NCI-H1417 treated with DMSO at 0.1 percent for 48 hours (cell line): ENCODE data around the gene TUFM.
"Not testable (repeated sequence)": the region's sequence is repeated elsewhere in the genome, so short reads cannot be mapped to it uniquely, and the experiment has no call there.

Source experiments
- DNase-seq: peaks from one replicate; lab custom pipeline; 2025; lab: John Stamatoyannopoulos, UW

Gene TUFM

DNA sequence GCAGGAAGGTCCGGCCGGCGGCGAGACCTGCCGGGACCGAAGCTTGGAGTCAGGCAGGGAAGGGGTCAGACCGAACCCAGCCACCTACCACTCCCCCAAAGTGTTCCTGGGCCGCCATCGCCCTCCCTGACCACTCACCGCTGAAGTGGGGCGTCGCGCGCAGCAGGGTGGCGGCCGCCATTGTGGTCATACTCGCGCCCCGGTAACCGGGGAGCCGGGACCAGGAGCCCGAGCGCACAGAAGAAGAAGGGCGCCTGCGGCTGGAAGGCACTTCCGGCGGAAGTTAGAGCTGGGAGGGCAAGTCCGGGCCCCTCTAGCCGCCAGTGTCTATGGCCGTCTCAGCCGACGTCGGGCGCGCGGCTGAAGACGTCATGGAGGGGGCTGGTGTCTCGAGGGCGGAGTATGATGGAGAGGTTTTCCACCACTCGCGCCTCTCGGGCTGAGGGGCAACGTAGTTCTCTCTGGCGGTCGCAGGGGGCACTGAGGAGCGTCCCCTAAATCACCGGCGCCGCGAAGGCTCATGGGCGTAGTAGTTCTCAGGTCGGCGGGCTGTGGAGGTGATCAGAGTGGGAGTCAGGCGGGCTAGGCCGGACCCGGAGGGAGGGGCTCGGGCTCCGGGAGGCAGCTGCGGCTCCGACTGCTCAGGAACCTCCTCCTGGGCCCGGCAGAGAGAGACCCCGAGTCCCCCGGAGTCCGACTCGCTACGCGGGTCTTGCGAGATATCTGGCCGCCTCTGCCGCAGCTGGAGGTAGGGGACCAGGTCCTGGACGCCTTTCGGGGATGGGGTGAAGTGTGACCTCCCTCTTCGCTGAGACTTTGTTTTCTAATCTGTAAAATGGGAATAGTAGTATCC, at the start of gene TUFM:
TUFM (minus strand) TSS at position 269 of the 853 bp plus-strand sequence; CDS start at position 190, 79 bp downstream.
- peak; percentile 84 for DNase-seq

DNA sequence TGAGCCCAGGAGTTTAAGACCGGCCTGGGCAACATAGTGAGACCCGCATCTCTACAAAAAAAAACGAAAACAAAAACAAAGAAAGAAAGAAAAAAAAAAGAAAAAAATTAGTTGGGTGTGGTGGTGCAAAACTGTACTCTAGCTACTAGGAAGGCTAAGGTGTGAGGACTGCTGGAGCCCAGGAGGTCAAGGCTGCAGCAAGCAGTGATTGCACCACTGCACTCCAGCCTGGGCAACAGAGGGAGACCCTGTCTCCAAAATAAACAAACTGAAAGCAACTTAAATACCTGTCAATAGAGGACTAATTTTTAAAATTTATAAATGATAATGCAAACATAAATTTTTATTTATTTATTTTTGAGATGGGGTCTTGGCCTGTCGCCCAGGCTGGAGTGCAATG, 49.5 kb upstream of the TUFM start:
- DNase-seq: no peak

GRCh38 chr16:28893291-28893690, 47.1 kb upstream of the TUFM start:
- DNase-seq: no peak

DNA sequence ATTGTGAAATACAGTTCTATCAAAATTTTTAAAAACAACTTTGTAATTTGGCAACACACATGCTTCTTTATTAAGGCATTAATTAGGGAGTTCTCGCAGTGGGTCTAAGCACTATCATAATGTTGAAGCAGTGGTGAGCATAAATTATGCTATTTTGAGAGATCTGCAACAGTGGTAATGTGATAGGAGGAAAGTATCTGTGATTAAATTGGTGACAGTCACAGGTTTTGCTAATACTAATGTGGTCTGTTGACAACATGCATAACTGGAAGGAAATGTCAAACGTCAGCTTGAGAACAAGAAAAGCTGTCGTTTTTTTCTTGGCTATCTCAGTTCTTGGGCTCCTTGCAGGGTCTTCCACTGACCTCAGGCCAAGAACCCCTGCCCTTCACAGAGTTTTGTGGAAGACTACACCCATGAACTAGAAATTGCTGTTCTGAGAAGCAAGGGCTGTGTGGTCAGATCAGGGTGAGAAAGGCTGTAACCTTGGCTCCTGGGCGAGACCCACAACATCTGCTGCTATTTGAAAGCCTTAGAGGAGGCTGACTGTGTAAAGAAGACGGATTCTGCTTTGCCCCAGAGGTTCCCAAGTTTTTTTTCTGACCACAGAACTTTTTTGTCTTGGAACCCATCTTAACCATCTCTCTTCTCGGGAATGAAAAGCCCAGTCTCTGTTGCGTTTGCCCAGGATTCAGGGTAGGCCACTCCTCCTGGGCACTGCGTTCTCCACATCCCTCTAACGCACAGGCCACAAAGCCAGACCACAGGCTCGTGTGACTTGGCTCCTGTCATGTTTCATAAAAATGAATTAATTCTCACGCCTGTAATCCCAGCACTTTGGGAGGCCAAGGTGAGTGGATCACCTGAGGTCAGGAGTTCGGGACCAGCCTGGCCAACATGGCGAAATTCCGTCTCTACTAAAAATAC, 46.1 kb upstream of the TUFM start:
- no peak for DNase-seq

DNA sequence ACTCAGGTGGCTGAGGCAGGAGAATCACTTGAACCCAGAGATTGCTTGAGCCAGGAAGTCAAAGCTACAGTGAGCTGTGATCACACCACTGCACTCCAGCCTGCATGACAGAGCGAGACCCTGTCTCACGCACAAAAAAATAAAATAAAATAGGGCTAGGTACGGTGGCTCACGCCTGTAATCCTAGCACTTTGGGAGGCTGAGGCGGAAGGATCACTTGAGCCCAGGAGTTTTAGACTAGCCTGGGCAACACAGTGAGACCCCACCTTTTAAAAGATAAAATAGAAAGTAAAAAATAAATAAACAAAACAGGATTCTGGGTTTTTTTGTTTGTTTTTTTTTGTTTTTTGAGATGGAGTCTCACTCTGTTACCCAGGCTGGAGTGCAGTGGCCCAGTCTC, 44.2 kb upstream of the TUFM start:
- not testable (repeated sequence) for DNase-seq

DNA sequence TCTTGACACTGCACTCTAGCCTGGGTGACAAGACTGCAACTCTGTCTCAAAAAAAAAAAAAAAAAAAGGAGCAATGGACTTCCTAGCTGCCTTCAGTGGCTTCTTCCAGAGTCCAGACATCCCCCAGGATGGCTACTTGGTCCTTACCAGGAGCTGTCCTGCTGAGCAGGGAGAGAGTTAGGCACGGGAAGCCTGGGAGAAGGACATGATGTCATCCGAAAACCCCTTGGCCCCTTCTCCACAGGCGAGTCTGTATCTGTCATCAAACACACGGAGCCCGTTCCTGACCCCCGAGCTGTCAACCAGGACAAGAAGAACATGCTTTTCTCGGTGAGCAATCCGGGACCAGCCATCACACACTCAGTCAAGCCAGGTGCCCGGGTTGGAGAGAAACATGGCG, 40.8 kb upstream of the TUFM start:
- no peak for DNase-seq

DNA sequence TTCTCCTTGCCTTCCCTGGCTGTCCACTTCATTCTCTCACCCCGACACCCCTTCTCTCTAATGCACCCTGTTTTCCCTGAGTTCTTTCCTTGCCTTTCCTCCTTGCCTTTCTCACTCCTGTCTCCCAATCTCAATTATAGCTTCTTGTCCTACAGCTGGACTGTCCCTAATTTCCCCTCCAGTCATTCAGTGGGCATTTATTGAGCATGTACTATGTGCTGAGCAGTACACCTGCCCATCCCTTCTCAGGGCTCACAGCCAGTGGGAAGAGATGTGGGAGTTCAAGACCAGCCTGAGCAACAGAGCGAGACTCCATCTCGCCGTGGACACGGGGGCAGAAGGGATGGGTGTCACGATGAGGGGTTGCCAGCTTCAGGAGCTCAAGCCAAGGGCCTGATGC, 37.9 kb upstream of the TUFM start:
- no peak for DNase-seq

DNA sequence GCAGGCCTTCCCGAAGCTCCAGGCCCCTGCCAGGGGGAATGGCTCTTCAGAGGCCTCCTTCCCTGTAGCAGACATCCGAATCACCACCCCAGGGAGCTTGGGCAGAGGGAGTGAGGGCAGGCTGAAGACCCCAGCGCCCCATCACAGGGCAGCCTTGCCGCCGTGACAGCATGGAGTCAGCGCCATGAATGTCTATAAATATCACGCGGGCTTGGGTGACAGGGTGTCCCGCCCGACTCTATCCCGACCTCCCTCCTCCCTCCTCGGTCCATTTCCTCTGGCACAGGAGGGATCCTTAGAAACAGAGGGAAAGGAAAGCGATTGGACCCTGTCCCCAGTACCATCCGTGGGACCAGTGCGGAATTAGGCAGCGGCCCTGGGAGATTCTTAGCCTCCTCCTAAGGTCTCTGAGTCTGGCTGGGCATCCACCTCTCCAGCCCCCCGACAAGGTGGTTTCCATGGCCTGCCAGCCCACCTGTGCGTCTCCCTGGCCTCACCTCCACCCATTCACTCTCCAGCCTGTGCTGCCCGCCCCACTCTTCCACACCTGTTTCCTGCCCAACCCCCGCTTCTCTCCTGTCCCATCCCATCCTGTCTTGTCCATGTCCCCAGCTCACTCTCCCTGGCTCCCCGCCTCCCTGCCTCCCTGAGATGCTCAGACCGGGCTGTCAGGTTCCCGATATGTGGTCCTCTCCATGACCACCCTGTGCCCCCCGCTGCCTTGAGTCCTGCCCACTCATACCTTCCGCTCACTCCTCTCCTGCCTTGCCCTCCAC, 37.3 kb upstream of the TUFM start:
- DNase-seq: no peak

GRCh38 chr16:28882551-28883160, 36.5 kb upstream of the TUFM start:
- DNase-seq: no peak

DNA sequence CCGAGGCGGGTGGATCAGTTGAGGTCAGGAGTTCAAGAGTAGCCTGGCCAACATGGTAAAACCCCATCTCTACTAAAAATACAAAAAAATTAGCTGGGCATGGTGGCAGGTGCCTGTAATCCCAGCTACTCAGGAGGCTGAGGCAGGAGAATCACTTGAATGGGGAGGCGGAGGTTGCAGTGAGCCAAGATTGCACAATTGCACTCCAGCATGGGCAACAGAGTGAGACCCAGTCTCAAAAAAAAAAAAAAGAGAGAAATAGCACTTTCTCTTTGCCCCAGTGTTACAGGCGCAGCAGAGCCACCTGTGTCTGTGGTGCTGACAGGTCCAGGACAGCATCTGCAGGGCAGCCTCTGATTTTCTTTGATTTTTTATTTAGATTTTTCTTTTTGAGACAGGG, 35.4 kb upstream of the TUFM start:
- not testable (repeated sequence) for DNase-seq

DNA sequence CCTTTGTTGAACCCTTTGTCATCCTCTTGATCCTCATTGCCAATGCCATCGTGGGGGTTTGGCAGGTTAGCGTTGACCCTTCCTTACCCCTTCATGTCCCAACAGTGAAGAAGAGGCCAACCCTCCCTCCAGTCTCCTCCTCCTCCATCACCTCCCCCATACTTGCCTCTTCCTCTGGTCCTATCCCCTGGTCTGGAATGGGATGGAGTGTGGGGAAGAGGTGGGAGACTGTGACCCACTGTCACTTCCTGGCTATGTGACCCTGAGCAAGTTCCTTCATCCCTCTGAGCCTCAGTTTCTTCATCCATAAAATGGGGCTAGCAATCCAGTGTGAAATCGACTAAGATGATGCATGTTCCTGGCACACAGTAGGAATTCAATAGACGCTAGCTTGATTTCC, 34.8 kb upstream of the TUFM start:
- DNase-seq: no peak

GRCh38 chr16:28880589-28880915, 34.4 kb upstream of the TUFM start:
- DNase-seq: no peak

DNA sequence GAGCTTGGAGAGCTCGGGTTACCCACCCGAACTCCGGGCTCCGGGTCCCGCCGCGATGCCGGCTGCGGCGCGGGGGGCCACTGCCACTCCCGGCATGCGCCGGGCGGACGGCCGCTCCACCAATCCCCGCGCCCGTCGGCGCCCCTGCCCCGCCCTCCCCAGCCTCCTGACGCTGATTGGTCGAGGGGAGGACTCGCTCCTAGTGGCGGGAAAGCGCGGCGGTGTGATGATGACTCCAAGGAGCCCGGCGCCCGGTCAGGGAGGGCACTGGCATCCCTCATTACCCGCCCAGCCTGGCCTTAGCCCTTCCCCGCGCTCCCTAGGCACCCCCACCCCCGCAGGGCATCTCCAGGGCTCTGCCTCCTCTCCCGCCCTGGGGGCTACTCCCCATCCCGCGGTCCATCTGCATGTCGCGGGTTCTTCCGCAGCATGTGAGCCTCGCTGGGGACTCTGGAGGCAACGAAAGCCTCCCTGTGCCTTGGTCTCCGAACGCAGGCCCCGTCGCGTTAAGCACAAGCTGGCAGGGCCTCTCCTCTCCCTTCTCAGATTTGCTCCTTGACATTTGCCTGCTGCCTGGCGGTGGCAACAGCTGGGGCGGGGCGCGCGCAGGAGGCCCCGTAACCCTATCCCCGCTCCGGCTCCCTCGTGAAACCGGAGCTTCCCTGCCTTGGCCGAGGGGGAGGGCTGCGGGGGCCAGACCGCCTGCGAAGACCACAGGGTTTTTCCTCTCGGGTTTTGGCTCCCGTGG, 33.9 kb upstream of the TUFM start:
- DNase-seq: peak; percentile 62

DNA sequence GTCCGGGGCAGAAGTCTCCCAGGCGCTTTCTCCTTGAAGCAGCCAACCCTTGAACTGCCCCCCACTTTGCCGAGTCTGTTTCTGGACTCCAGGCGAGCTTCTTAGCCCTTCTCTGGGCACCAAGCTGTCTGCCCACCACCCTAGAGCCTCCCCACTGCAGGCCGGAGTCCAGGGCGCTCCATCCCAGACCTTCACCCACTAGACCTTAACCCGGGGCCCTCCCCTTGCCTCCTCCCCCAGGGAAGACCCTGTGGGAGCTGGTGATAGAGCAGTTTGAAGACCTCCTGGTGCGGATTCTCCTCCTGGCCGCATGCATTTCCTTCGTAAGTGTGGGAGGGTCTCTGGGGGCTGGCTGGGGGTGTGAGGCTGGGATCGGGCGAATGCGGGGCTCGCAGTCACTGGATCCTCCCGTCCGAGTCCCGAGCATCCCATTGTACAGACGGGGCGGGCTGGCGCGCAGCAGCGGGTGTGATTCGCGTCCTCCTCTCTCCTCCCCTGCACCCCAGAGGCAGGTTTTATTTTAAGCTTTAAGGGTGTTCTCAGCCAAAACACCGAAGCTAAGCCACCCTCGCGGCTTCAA, 33.2 kb upstream of the TUFM start:
- no peak for DNase-seq

GRCh38 chr16:28878083-28878926, 32.2 kb upstream of the TUFM start, which contains the start of gene ATP2A1:
ATP2A1 (plus strand) TSS chr16:28878488; CDS start chr16:28878672, 184 bp downstream.
- DNase-seq: no peak

- DNase-seq: no peak
These were observed 31.5 kb upstream of the TUFM start for GRCh38 chr16:28877655-28878000.

GRCh38 chr16:28876973-28877654, 31.0 kb upstream of the TUFM start:
- DNase-seq: no peak

- no peak for DNase-seq
These were observed 30.0 kb upstream of the TUFM start for GRCh38 chr16:28876019-28876659.
